K562 (cell line): Measurements from ENCODE around the gene RNF224. TPM values are rescaled to one million over a fixed set of nuclear protein-coding genes. Genes with fewer than 3 reads are reported as not detected.

ENCODE experiments used
- BRD4 ChIP-seq: fragments of 200-600 bp; sonication (generic); IDR thresholded peaks from 2 replicates; pipeline ENCODE4 v1.6.1; 2017; ENCODE audit warnings: inconsistent platforms
- BRF1 ChIP-seq: IDR thresholded peaks from 3 replicates; pipeline ENCODE4 v1.6.1; 2011; ENCODE audit warnings: borderline replicate concordance, mild to moderate bottlenecking; ENCODE audit not compliant: insufficient read length; ENCODE audit errors: extremely low read depth
- CSDE1 ChIP-seq, 2 experiments: fragments of 450-650 bp; IDR thresholded peaks; 2 replicates each; pipeline ENCODE4 v1.6.1; 2016; ENCODE audit warnings: mild to moderate bottlenecking in 1 of 2
- ELF1 ChIP-seq: fragments of 200-800 bp; sonication (Bioruptor generic); IDR thresholded peaks from 2 replicates; pipeline ENCODE4 v1.6.1; 2016; ENCODE audit warnings: missing genetic modification characterization, missing compliant biosample characterization
- GABPB1 ChIP-seq: sonication (generic); formaldehyde crosslinking; IDR thresholded peaks from 2 replicates; pipeline ENCODE4 v1.8.0; 2022; ENCODE audit warnings: mild to moderate bottlenecking, missing genetic modification reagents
- JUND ChIP-seq, 2 experiments: IDR thresholded peaks; 2 replicates in 1 of 2; 3 replicates in 1 of 2; pipeline ENCODE4 v1.6.1; 2011; ENCODE audit warnings: borderline replicate concordance in 2 of 2, low read depth in 2 of 2, low read length in 2 of 2, improper control_type of control experiment in 1 of 2, missing biosample characterization in 1 of 2, missing genetic modification characterization in 1 of 2, missing genetic modification reagents in 1 of 2
- MBD2 ChIP-seq: sonication (generic); IDR thresholded peaks from 2 replicates; pipeline ENCODE4 v1.6.1; 2016; ENCODE audit warnings: low read depth, borderline replicate concordance
- NELFE ChIP-seq: IDR thresholded peaks from 2 replicates; pipeline ENCODE4 v1.6.1; 2011; ENCODE audit warnings: mild to moderate bottlenecking; ENCODE audit not compliant: insufficient read depth, insufficient read length
- NONO ChIP-seq, 2 experiments: fragments of 200-400 bp in 1 of 2; fragments of 450-650 bp in 1 of 2; formaldehyde crosslinking in 1 of 2; IDR thresholded peaks; 2 replicates each; pipeline ENCODE4 v1.6.1; 2017; ENCODE audit warnings: low read depth in 2 of 2, mild to moderate bottlenecking in 2 of 2, moderate library complexity in 2 of 2, low read length in 1 of 2
- POLR2A ChIP-seq: fragments of 450-650 bp; conservative IDR thresholded peaks from 2 replicates; pipeline ENCODE4 v1.6.1; 2016
- POLR2G ChIP-seq: fragments of 200-400 bp; formaldehyde crosslinking; IDR thresholded peaks from 2 replicates; pipeline ENCODE4 v1.6.1; 2017; ENCODE audit warnings: low read depth, mild to moderate bottlenecking, antibody characterized with exemption, low read length, moderate library complexity
- SMAD2 ChIP-seq: fragments of 150-350 bp; IDR thresholded peaks from 2 replicates; pipeline ENCODE4 v1.6.1; 2014; ENCODE audit warnings: low read depth, mild to moderate bottlenecking, low read length
- TCF7 ChIP-seq: sonication (generic); IDR thresholded peaks from 2 replicates; pipeline ENCODE4 v1.6.1; 2016; ENCODE audit warnings: antibody characterized with exemption, borderline replicate concordance
- TRIM24 ChIP-seq, 2 experiments: fragments of 450-650 bp; IDR thresholded peaks; 2 replicates each; pipeline ENCODE4 v1.6.1; 2016
- TRIM28 ChIP-seq: fragments of 450-650 bp; IDR thresholded peaks from 2 replicates; pipeline ENCODE4 v1.6.1; 2017
- XRCC5 ChIP-seq: fragments of 200-400 bp; formaldehyde crosslinking; IDR thresholded peaks from 2 replicates; pipeline ENCODE4 v1.6.1; 2017; ENCODE audit warnings: low read depth, mild to moderate bottlenecking, low read length
- ZNF239 ChIP-seq: fragments of 250-450 bp; sonication (Bioruptor Pico); IDR thresholded peaks from 2 replicates; pipeline ENCODE4 v1.4.0; 2020; ENCODE audit warnings: mild to moderate bottlenecking
- ZNF384 ChIP-seq: IDR thresholded peaks from 2 replicates; pipeline ENCODE4 v1.6.1; 2012; ENCODE audit warnings: low read depth, low read length, improper control_type of control experiment
- polyA plus RNA-seq, 8 experiments: library from polyadenylated mRNA; depleted of rRNA in 4 of 8; stranded (reverse) in 5 of 8; unstranded in 3 of 8; fragments of >200 nt; fragmentation: Nextera tagmentation in 2 of 8; fragmentation: Illumina TruSeq in 1 of 8; extraction: Ambion mirVana in 2 of 8; extraction: Trizol in 1 of 8; gene quantifications; 2 replicates each; pipeline versions ENCODE4 v1.2.1 to v1.2.3, GENCODE V29; 2011 to 2014; ENCODE audit warnings: inconsistent platforms in 1 of 8, missing spikeins in 1 of 8
- total RNA-seq, 7 experiments: library from RNA; depleted of rRNA in 6 of 7; stranded (reverse); fragments of >200 nt in 6 of 7; fragmentation: Illumina TruSeq in 2 of 7; extraction: Trizol in 2 of 7; gene quantifications; 2 replicates each; pipeline versions ENCODE4 v1.2.1 to v1.2.3, GENCODE V29; 2011 to 2021; ENCODE audit warnings: low replicate concordance in 1 of 7
- TF ChIP-seq, protein P1 (sequence below): fragments of 200-800 bp; sonication (Bioruptor generic); IDR thresholded peaks from 2 replicates; pipeline ENCODE4 v1.6.1; 2017; ENCODE audit warnings: missing genetic modification characterization, missing compliant biosample characterization
- TF ChIP-seq, protein P2 (sequence below), 2 experiments: fragments of 450-650 bp in 1 of 2; sonication (generic) in 1 of 2; formaldehyde crosslinking in 1 of 2; IDR thresholded peaks in 1 of 2; conservative IDR thresholded peaks in 1 of 2; 2 replicates each; pipeline versions ENCODE4 v1.6.1 to v1.8.1; 2016 to 2023; ENCODE audit warnings: mild to moderate bottlenecking in 2 of 2, moderate library complexity in 2 of 2, inconsistent platforms in 1 of 2, missing genetic modification reagents in 1 of 2
- TF ChIP-seq, protein P3 (sequence below): IDR thresholded peaks from 2 replicates; pipeline ENCODE4 v1.6.1; 2011; ENCODE audit not compliant: insufficient read length; ENCODE audit errors: extremely low read depth
- TF ChIP-seq, protein P4 (sequence below): fragments of 450-650 bp; formaldehyde crosslinking; IDR thresholded peaks from 2 replicates; pipeline ENCODE4 v1.4.0; 2020; ENCODE audit warnings: mild to moderate bottlenecking, moderate library complexity

Gene RNF224
- total and polyA plus RNA-seq, 9 of the 15 experiments (the other 6 are each of a cell fraction or from before 2014, with no cell fraction given) = not detected

DNA sequence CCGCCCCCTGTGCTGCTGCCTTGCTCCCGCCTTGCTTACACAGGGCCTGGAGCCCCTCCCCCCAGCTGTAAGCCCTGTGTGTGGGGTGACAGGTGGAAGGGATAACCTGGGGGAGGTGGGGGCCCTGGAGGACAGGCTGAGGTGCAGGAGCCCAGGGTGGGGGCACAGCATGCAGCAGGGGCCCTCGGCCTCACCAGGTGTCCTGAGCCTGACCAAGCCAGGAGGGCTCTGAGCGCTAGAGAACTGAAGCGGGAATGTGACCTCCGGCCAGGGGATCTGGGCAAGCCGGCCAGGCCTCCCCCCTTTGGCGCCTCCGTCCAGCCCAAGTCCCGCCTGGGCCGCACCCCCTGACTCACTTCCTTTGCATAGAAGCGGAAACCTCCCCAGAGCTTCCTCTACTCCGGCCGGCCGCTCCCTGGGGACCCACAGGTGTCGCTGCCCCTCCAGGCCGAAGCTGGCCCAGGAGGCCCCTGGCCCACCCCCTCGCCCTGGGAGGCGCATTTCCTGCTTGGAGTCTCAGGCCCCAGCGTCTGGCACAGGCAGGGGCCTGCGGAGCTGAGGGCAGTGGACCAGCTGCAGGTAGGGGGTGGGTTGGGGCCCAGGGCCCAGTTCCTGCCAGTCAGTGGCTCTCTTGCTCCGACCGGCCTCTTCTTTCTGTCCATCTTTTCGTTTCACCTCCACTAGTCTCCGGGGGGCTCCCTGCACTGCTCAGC lies 50.2 kb downstream of the RNF224 start, which contains the start of gene TOR4A (continued):
- TF ChIP-seq BRF1 (no peak), ZNF239 (CRISPR knock-in tag) (no peak), SMAD2 (no peak), TRIM28 (no peak), JUND (IDR thresholded peaks at IDR 0.05; ENCODE audit: borderline replicate concordance, low read depth, low read length) (peak; percentile 75), JUND (tag; IDR thresholded peaks at IDR 0.05; ENCODE audit: borderline replicate concordance, low read depth, low read length) (peak; percentile 57; the same call in 1 of the 3 replicates), TRIM24 (IDR thresholded peaks at IDR 0.05) (peak in 1 of 2 experiments; percentile 5; a peak in 2 of 4 replicates), POLR2G (peak; percentile 94), NELFE (no peak), TCF7 (peak; percentile 44; the same call in 1 of the 2 replicates), ELF1 (tag) (peak; percentile 75), XRCC5 (no peak; the same call in 1 of the 2 replicates), NONO (IDR thresholded peaks at IDR 0.05; ENCODE audit: low read depth in 2 of 2, low read length in 1 of 2) (peak in 1 of 2 experiments; percentile 39; a peak in 2 of 4 replicates), GABPB1 (peak; percentile 77; the same call in 1 of the 2 replicates), ZNF384 (no peak), BRD4 (no peak; the same call in 1 of the 2 replicates), POLR2A (peak; percentile 85), MBD2 (peak; percentile 56), CSDE1 (IDR thresholded peaks at IDR 0.05) (no peak)
- TF ChIP-seq, protein P1, sequence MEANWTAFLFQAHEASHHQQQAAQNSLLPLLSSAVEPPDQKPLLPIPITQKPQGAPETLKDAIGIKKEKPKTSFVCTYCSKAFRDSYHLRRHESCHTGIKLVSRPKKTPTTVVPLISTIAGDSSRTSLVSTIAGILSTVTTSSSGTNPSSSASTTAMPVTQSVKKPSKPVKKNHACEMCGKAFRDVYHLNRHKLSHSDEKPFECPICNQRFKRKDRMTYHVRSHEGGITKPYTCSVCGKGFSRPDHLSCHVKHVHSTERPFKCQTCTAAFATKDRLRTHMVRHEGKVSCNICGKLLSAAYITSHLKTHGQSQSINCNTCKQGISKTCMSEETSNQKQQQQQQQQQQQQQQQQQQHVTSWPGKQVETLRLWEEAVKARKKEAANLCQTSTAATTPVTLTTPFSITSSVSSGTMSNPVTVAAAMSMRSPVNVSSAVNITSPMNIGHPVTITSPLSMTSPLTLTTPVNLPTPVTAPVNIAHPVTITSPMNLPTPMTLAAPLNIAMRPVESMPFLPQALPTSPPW (CRISPR knock-in tag) = peak; percentile 91
- TF ChIP-seq, protein P2, sequence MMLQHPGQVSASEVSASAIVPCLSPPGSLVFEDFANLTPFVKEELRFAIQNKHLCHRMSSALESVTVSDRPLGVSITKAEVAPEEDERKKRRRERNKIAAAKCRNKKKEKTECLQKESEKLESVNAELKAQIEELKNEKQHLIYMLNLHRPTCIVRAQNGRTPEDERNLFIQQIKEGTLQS (IDR thresholded peaks at IDR 0.05) = peak; percentile 47
- TF ChIP-seq, protein P2 (CRISPR knock-in tag; conservative IDR thresholded peaks at IDR 0.05) = no peak
- TF ChIP-seq, protein P3, sequence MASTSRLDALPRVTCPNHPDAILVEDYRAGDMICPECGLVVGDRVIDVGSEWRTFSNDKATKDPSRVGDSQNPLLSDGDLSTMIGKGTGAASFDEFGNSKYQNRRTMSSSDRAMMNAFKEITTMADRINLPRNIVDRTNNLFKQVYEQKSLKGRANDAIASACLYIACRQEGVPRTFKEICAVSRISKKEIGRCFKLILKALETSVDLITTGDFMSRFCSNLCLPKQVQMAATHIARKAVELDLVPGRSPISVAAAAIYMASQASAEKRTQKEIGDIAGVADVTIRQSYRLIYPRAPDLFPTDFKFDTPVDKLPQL = no peak
- TF ChIP-seq, protein P4, sequence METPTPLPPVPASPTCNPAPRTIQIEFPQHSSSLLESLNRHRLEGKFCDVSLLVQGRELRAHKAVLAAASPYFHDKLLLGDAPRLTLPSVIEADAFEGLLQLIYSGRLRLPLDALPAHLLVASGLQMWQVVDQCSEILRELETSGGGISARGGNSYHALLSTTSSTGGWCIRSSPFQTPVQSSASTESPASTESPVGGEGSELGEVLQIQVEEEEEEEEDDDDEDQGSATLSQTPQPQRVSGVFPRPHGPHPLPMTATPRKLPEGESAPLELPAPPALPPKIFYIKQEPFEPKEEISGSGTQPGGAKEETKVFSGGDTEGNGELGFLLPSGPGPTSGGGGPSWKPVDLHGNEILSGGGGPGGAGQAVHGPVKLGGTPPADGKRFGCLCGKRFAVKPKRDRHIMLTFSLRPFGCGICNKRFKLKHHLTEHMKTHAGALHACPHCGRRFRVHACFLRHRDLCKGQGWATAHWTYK (CRISPR knock-in tag) = peak; percentile 58; the same call in 1 of the 2 replicates
